DND-41 (cell line): ENCODE results near the gene P4HA2.

ENCODE experiments used
- ATAC-seq: fragments of 200-7000 bp; cut with Tn5 transposase; 3 replicates; pipeline ENCODE4 v1.9.1; 2021; ENCODE audit warnings: low read depth; ENCODE audit not compliant: insufficient read depth
- DNase-seq: peaks from one replicate; pipeline ENCODE4 v3.0.0-alpha.2; 2020
- H2AFZ ChIP-seq: 2 replicates; pipeline ENCODE4 v1.6.0; 2012; ENCODE audit warnings: low read depth, low read length
- H3K27ac ChIP-seq: 2 replicates; pipeline ENCODE4 v1.5.1; 2012; ENCODE audit warnings: low read length, inconsistent platforms
- H3K27me3 ChIP-seq: fragments of 200-600 bp; sonication (generic); 2 replicates; pipeline ENCODE4 v1.6.0; 2012; ENCODE audit warnings: low read length, mild to moderate bottlenecking, inconsistent platforms; ENCODE audit not compliant: insufficient read depth, poor library complexity
- H3K36me3 ChIP-seq: 2 replicates; pipeline ENCODE4 v1.5.1; 2012; ENCODE audit warnings: low read length, inconsistent platforms; ENCODE audit not compliant: insufficient read depth
- H3K4me1 ChIP-seq: 2 replicates; pipeline ENCODE4 v1.5.1; 2012; ENCODE audit warnings: mild to moderate bottlenecking, low read length; ENCODE audit not compliant: insufficient read depth
- H3K4me2 ChIP-seq: 2 replicates; pipeline ENCODE4 v1.6.0; 2012; ENCODE audit warnings: mild to moderate bottlenecking, moderate library complexity, low read length, inconsistent platforms; ENCODE audit not compliant: insufficient read depth
- H3K4me3 ChIP-seq, 2 experiments: fragments of 200-600 bp in 1 of 2; shearing (Covaris generic) in 1 of 2; 2 replicates each; pipeline ENCODE4 v1.5.1; 2012 to 2016; ENCODE audit warnings: inconsistent platforms in 2 of 2, low read length in 2 of 2, mild to moderate bottlenecking in 2 of 2, low read depth in 1 of 2, moderate library complexity in 1 of 2
- H3K79me2 ChIP-seq: 2 replicates; pipeline ENCODE4 v1.6.0; 2012; ENCODE audit warnings: low read length, inconsistent platforms; ENCODE audit not compliant: insufficient read depth
- H3K9ac ChIP-seq: 2 replicates; pipeline ENCODE4 v1.6.0; 2012; ENCODE audit warnings: low read depth, mild to moderate bottlenecking, inconsistent platforms, low read length, moderate library complexity
- H3K9me3 ChIP-seq: 2 replicates; pipeline ENCODE4 v1.5.1; 2012; ENCODE audit warnings: low read length, moderate library complexity, mild to moderate bottlenecking, inconsistent platforms; ENCODE audit not compliant: insufficient read depth, severe bottlenecking
- H4K20me1 ChIP-seq: 2 replicates; pipeline ENCODE4 v1.6.0; 2012; ENCODE audit warnings: low read length; ENCODE audit not compliant: insufficient read depth
- CTCF ChIP-seq: IDR thresholded peaks from 2 replicates; pipeline ENCODE4 v1.5.1; 2012; ENCODE audit warnings: borderline replicate concordance, low read length, moderate library complexity, mild to moderate bottlenecking; ENCODE audit not compliant: poor library complexity, severe bottlenecking; ENCODE audit errors: extremely low read depth
- EZH2 ChIP-seq: IDR thresholded peaks from 3 replicates; pipeline ENCODE4 v1.6.1; 2012; ENCODE audit warnings: borderline replicate concordance, low read depth, mild to moderate bottlenecking, moderate library complexity, low read length, inconsistent platforms; ENCODE audit not compliant: severe bottlenecking

Gene P4HA2

GRCh38 chr5:132205385-132206125 is 22.1 kb downstream of the P4HA2 start:
- Histone ChIP-seq H3K4me2 (no peak overlapping the region), H3K9me3 (no peaks in the 10 kb centered on the region), H4K20me1 (no peaks in the 10 kb centered on the region), H3K4me1 (no peaks in the 10 kb centered on the region), H3K36me3 (no peaks in the 10 kb centered on the region), H3K27ac (no peak overlapping the region), H3K79me2 (no peaks in the 10 kb centered on the region), H3K27me3 (peaks cover 3% of the 10 kb centered on the region), H3K4me3 (no peak overlapping the region), H2AFZ (no peak overlapping the region), H3K9ac (no peak overlapping the region)
- DNase-seq (no peak), ATAC-seq (no peak)
- TF ChIP-seq CTCF (no peak), EZH2 (no peak)

GRCh38 chr5:132204371-132205135 is 23.1 kb downstream of the P4HA2 start:
- TF ChIP-seq EZH2: no peak
- no peak for TF ChIP-seq CTCF
- Histone ChIP-seq H2AFZ (no peak overlapping the region), H3K27ac (no peak overlapping the region), H3K4me1 (no peaks in the 10 kb centered on the region), H3K4me2 (no peak overlapping the region), H3K9me3 (no peaks in the 10 kb centered on the region), H3K79me2 (no peaks in the 10 kb centered on the region), H3K36me3 (no peaks in the 10 kb centered on the region), H4K20me1 (no peaks in the 10 kb centered on the region), H3K9ac (no peak overlapping the region), H3K27me3 (peaks cover 3% of the 10 kb centered on the region), H3K4me3 (no peak overlapping the region)
- ATAC-seq (no peak), DNase-seq (no peak)

GRCh38 chr5:132203916-132204315 is 23.7 kb downstream of the P4HA2 start:
- Histone ChIP-seq H3K9ac (no peak overlapping the region), H3K27ac (no peak overlapping the region), H4K20me1 (no peaks in the 10 kb centered on the region), H3K9me3 (no peaks in the 10 kb centered on the region), H3K4me2 (no peak overlapping the region), H3K27me3 (peaks cover 3% of the 10 kb centered on the region), H3K79me2 (no peaks in the 10 kb centered on the region), H3K36me3 (no peaks in the 10 kb centered on the region), H3K4me1 (no peaks in the 10 kb centered on the region), H2AFZ (no peak overlapping the region), H3K4me3 (no peak overlapping the region)
- ATAC-seq (no peak), DNase-seq (no peak)
- TF ChIP-seq EZH2: no peak

GRCh38 chr5:132203464-132203818 is 24.2 kb downstream of the P4HA2 start:
- no peak overlapping the region for H3K4me2 ChIP-seq
- no peaks in the 10 kb centered on the region for H3K79me2 ChIP-seq
- H2AFZ ChIP-seq: no peak overlapping the region
- no peaks in the 10 kb centered on the region for H4K20me1 ChIP-seq
- no peaks in the 10 kb centered on the region for H3K9me3 ChIP-seq
- TF ChIP-seq EZH2 (no peak), CTCF (no peak)
- DNase-seq (no peak), ATAC-seq (no peak)
- no peak overlapping the region for H3K27ac ChIP-seq
- no peak overlapping the region for H3K4me3 ChIP-seq
- H3K4me1 ChIP-seq: no peaks in the 10 kb centered on the region
- no peak overlapping the region for H3K9ac ChIP-seq
- H3K36me3 ChIP-seq: no peaks in the 10 kb centered on the region
- H3K27me3 ChIP-seq: peaks cover 3% of the 10 kb centered on the region
